GM12878 (cell line): ENCODE results near the gene CCDC170. TPM values are rescaled to one million over a fixed set of nuclear protein-coding genes. Genes with fewer than 3 reads are reported as not detected.

Source experiments
- ATAC-seq: fragments of 200-7000 bp; cut with Tn5 transposase; 3 replicates; pipeline ENCODE4 v1.9.1; 2020; ENCODE audit warnings: mild to moderate bottlenecking, moderate library complexity
- BruUV-seq: library from RNA; stranded (reverse); fragments of 400-500 nt; replicated peaks from 2 replicates; lab custom pipeline; 2021; lab: Mats Ljungman, UMichigan
- CTCF ChIA-PET: fragments of 300-600 bp; sonication (Branson Sonifier 250); formaldehyde crosslinking; extraction: SDS; loops from one replicate; lab custom pipeline; 2021; ENCODE audit warnings: inconsistent platforms; lab: Yijun Ruan, JAX
- POLR2A ChIA-PET: fragments of 350-600 bp; formaldehyde crosslinking; extraction: SDS; loops from one replicate; lab custom pipeline; 2021; ENCODE audit warnings: inconsistent platforms; lab: Charles Lee
- RAD21 ChIA-PET: fragments of 300-600 bp; sonication (Branson Sonifier 250); formaldehyde crosslinking; loops from one replicate; lab custom pipeline; 2023; ENCODE audit warnings: antibody characterized with exemption; ENCODE audit not compliant: unreplicated experiment; lab: Charles Lee
- SMC1A ChIA-PET: fragments of 300-600 bp; sonication (Branson Sonifier 250); formaldehyde crosslinking; loops from one replicate; lab custom pipeline; 2023; ENCODE audit not compliant: unreplicated experiment, uncharacterized antibody; lab: Charles Lee
- DNase-seq: peaks from one replicate; pipeline ENCODE4 v3.0.0-alpha.2; 2011; ENCODE audit warnings: low read depth, low spot score
- FAIRE-seq: peaks from 3 replicates; lab custom pipeline; 2011; peaks lifted over from hg19 to GRCh38; lab: Jason Lieb, UNC
- H2AFZ ChIP-seq: 2 replicates; pipeline ENCODE4 v1.6.0; 2011; ENCODE audit warnings: low read depth, low read length, control low read depth; ENCODE audit not compliant: control insufficient read depth
- H3K27ac ChIP-seq: 2 replicates; pipeline ENCODE4 v1.5.1; 2011; ENCODE audit warnings: control low read depth; ENCODE audit not compliant: control insufficient read depth, insufficient read depth
- H3K27me3 ChIP-seq, 2 experiments: replicated peaks in 1 of 2; 2 replicates each; pipeline versions ENCODE4 v1.6.0 to v1.6.1; 2011; ENCODE audit warnings: low read length in 1 of 2; ENCODE audit not compliant: control insufficient read depth in 2 of 2, insufficient read depth in 2 of 2
- H3K36me3 ChIP-seq, 2 experiments: 2 replicates each; pipeline ENCODE4 v1.5.1; 2011; ENCODE audit warnings: low read length in 1 of 2; ENCODE audit not compliant: control insufficient read depth in 2 of 2, insufficient read depth in 2 of 2
- H3K4me1 ChIP-seq: 2 replicates; pipeline ENCODE4 v1.6.1; 2011; ENCODE audit warnings: mild to moderate bottlenecking, low read length, moderate library complexity, mixed read lengths; ENCODE audit not compliant: control insufficient read depth, insufficient read depth
- H3K4me2 ChIP-seq: 2 replicates; pipeline ENCODE4 v1.6.0; 2011; ENCODE audit warnings: control low read depth; ENCODE audit not compliant: control insufficient read depth, insufficient read depth
- H3K4me3 ChIP-seq: fragments of 200-600 bp; sonication (generic); 2 replicates; pipeline ENCODE4 v1.5.1; 2016
- H3K79me2 ChIP-seq: 2 replicates; pipeline ENCODE4 v1.6.0; 2011; ENCODE audit warnings: low read length; ENCODE audit not compliant: control insufficient read depth, insufficient read depth
- H3K9ac ChIP-seq: 2 replicates; pipeline ENCODE4 v1.8.0; 2011; ENCODE audit warnings: low read length, control low read depth, mixed read lengths; ENCODE audit not compliant: control insufficient read depth, insufficient read depth
- H3K9me3 ChIP-seq: replicated peaks from 3 replicates; pipeline ENCODE4 v1.5.1; 2011; ENCODE audit warnings: mild to moderate bottlenecking, low read length; ENCODE audit not compliant: control insufficient read depth, insufficient read depth
- H4K20me1 ChIP-seq: 2 replicates; pipeline ENCODE4 v1.6.0; 2011; ENCODE audit not compliant: control insufficient read depth, insufficient read depth
- NFIC ChIP-seq: IDR thresholded peaks from 2 replicates; pipeline ENCODE4 v1.6.1; 2012; ENCODE audit warnings: low read depth, mild to moderate bottlenecking, inconsistent platforms, low read length, moderate library complexity
- RAD21 ChIP-seq: IDR thresholded peaks from 2 replicates; pipeline ENCODE4 v1.6.1; 2011; ENCODE audit warnings: mild to moderate bottlenecking, low read depth, low read length, moderate library complexity; ENCODE audit not compliant: insufficient read depth
- TAF1 ChIP-seq: IDR thresholded peaks from 2 replicates; pipeline ENCODE4 v1.6.1; 2011; ENCODE audit warnings: mild to moderate bottlenecking, low read depth, low read length, borderline replicate concordance
- TCF7 ChIP-seq: IDR thresholded peaks from 2 replicates; pipeline ENCODE4 v1.6.1; 2014; ENCODE audit warnings: antibody characterized with exemption, borderline replicate concordance
- WGBS: methylation state at CpG from one replicate; pipeline ENCODE4 v1.1.6; 2016; ENCODE audit warnings: low lambda C conversion rate; ENCODE audit not compliant: insufficient replicate concordance, insufficient coverage; ENCODE audit errors: missing lambda C conversion rate; 5-methylcytosine and 5-hydroxymethylcytosine counted together
- in situ Hi-C: fragments of 300-500 bp; cut with MboI; formaldehyde crosslinking; loops from 9 replicates; pipeline ENCODE4 v1.14.3; 2018; ENCODE audit warnings: mixed read lengths
- intact Hi-C: fragments of 100-400 bp; cut with micrococcal nuclease; formaldehyde crosslinking; loops from one replicate; pipeline ENCODE4 v1.14.2; 2022; ENCODE audit not compliant: unreplicated experiment
- polyA plus RNA-seq, 11 experiments: library from polyadenylated mRNA; depleted of rRNA in 4 of 11; unstranded in 6 of 11; stranded (reverse) in 5 of 11; fragments of >200 nt; fragmentation: Nextera tagmentation in 4 of 11; fragmentation: Illumina TruSeq in 1 of 11; extraction: Ambion mirVana in 4 of 11; extraction: Trizol in 1 of 11; gene quantifications; 1 replicate in 1 of 11; 2 replicates in 10 of 11; pipeline versions ENCODE4 v1.2.1 to v1.2.3, GENCODE V29; 2011 to 2016; ENCODE audit warnings: inconsistent platforms in 2 of 11, missing spikeins in 2 of 11, low read depth in 1 of 11
- total RNA-seq, 4 experiments: library from RNA; depleted of rRNA in 3 of 4; stranded (reverse); fragments of >200 nt in 3 of 4; fragmentation: Illumina TruSeq in 1 of 4; extraction: Trizol in 1 of 4; gene quantifications; 2 replicates each; pipeline versions ENCODE4 v1.2.1 to v1.2.3, GENCODE V29; 2013 to 2021
- TF ChIP-seq, protein P1 (sequence below): fragments of 450-650 bp; IDR thresholded peaks from 2 replicates; pipeline ENCODE4 v1.6.1; 2017; ENCODE audit warnings: mild to moderate bottlenecking, moderate library complexity
- TF ChIP-seq, protein P2 (sequence below): IDR thresholded peaks from 2 replicates; pipeline ENCODE4 v1.6.1; 2012; ENCODE audit warnings: improper control_type of control experiment, low read depth, low read length; ENCODE audit not compliant: insufficient replicate concordance

The CCDC170 gene
- total and polyA plus RNA-seq, 10 of the 15 experiments (the other 5 are each of a cell fraction or from before 2014, with no cell fraction given): not detected

DNA sequence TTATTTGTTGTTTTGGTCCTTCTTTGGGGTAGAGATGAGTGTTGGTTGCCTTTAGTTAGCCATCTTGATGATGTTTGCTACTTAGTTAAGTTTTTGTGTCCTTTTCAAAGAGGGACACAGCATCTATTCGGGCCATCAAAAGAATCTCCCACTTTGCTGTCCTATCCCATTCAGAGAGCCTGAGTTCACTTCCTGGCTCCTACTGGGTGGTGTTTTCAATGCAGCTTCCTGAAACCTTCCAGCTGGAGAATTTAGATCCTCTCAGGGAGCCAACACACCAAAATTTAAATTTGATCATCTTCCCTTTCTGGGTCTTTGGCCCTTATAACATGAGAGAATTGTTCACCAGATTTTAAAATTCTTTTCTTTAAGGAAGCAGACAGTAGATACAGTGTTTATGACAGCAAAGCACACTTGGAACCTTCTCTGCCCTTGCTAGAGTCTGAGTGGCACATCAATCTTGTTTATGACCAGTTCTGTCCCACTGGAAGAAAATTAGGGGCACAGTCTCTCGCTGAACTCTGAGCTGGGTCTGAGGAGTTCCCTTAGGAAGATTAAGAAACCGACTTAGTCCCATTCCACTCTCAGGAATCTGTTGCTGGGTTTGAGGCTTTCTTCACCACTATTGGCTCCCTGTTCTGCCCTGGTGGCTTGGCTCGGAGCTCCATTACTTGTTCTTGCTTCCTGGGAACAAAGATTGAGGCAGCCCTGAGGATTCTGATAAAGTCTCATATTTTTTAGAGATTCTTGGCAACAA is 115.5 kb downstream of the CCDC170 start:
- no peak for TF ChIP-seq RAD21
- TF ChIP-seq, protein P1, sequence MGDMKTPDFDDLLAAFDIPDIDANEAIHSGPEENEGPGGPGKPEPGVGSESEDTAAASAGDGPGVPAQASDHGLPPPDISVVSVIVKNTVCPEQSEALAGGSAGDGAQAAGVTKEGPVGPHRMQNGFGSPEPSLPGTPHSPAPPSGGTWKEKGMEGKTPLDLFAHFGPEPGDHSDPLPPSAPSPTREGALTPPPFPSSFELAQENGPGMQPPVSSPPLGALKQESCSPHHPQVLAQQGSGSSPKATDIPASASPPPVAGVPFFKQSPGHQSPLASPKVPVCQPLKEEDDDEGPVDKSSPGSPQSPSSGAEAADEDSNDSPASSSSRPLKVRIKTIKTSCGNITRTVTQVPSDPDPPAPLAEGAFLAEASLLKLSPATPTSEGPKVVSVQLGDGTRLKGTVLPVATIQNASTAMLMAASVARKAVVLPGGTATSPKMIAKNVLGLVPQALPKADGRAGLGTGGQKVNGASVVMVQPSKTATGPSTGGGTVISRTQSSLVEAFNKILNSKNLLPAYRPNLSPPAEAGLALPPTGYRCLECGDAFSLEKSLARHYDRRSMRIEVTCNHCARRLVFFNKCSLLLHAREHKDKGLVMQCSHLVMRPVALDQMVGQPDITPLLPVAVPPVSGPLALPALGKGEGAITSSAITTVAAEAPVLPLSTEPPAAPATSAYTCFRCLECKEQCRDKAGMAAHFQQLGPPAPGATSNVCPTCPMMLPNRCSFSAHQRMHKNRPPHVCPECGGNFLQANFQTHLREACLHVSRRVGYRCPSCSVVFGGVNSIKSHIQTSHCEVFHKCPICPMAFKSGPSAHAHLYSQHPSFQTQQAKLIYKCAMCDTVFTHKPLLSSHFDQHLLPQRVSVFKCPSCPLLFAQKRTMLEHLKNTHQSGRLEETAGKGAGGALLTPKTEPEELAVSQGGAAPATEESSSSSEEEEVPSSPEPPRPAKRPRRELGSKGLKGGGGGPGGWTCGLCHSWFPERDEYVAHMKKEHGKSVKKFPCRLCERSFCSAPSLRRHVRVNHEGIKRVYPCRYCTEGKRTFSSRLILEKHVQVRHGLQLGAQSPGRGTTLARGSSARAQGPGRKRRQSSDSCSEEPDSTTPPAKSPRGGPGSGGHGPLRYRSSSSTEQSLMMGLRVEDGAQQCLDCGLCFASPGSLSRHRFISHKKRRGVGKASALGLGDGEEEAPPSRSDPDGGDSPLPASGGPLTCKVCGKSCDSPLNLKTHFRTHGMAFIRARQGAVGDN: no peak
- TF ChIP-seq, protein P2, sequence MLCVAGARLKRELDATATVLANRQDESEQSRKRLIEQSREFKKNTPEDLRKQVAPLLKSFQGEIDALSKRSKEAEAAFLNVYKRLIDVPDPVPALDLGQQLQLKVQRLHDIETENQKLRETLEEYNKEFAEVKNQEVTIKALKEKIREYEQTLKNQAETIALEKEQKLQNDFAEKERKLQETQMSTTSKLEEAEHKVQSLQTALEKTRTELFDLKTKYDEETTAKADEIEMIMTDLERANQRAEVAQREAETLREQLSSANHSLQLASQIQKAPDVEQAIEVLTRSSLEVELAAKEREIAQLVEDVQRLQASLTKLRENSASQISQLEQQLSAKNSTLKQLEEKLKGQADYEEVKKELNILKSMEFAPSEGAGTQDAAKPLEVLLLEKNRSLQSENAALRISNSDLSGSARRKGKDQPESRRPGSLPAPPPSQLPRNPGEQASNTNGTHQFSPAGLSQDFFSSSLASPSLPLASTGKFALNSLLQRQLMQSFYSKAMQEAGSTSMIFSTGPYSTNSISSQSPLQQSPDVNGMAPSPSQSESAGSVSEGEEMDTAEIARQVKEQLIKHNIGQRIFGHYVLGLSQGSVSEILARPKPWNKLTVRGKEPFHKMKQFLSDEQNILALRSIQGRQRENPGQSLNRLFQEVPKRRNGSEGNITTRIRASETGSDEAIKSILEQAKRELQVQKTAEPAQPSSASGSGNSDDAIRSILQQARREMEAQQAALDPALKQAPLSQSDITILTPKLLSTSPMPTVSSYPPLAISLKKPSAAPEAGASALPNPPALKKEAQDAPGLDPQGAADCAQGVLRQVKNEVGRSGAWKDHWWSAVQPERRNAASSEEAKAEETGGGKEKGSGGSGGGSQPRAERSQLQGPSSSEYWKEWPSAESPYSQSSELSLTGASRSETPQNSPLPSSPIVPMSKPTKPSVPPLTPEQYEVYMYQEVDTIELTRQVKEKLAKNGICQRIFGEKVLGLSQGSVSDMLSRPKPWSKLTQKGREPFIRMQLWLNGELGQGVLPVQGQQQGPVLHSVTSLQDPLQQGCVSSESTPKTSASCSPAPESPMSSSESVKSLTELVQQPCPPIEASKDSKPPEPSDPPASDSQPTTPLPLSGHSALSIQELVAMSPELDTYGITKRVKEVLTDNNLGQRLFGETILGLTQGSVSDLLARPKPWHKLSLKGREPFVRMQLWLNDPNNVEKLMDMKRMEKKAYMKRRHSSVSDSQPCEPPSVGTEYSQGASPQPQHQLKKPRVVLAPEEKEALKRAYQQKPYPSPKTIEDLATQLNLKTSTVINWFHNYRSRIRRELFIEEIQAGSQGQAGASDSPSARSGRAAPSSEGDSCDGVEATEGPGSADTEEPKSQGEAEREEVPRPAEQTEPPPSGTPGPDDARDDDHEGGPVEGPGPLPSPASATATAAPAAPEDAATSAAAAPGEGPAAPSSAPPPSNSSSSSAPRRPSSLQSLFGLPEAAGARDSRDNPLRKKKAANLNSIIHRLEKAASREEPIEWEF: no peak
- TF ChIP-seq TCF7: no peak
- no peak for TF ChIP-seq TAF1
- no peak for TF ChIP-seq NFIC
- no peak for FAIRE-seq
- Histone ChIP-seq H4K20me1 (no peaks in the 10 kb centered on the region), H3K9ac (no peak overlapping the region), H2AFZ (no peak overlapping the region), H3K27me3 (no peaks in the 10 kb centered on the region), H3K27ac (no peak overlapping the region), H3K4me3 (no peak overlapping the region), H3K79me2 (no peaks in the 10 kb centered on the region), H3K4me1 (no peaks in the 10 kb centered on the region), H3K4me2 (no peak overlapping the region), H3K36me3 (no peaks in the 10 kb centered on the region), H3K9me3 (no peaks in the 10 kb centered on the region)
- ChIA-PET CTCF (no interaction called here), POLR2A (no interaction called here), SMC1A (no interaction called here), RAD21 (no interaction called here)
- in situ Hi-C loops (no loop called here), intact Hi-C loops (no loop called here)
- ATAC-seq: no peak
- no peak for DNase-seq
- WGBS: 7% methylated on average over 4 of the region's 4 CpGs
- BruUV-seq: no TSS peak
